Effector memory CD8-positive, alpha-beta T cell (primary cell): Measurements from ENCODE around the gene LCN6.
A peak's percentile ranks its signal among the peaks of the same experiment; 100 is the strongest.

Experiments
- ATAC-seq: fragments of 150-1000 bp; cut with Tn5 transposase; replicated peaks from 2 replicates; pipeline ENCODE4 v1.10.0; 2021; ENCODE audit warnings: mild to moderate bottlenecking, moderate library complexity
- DNase-seq, 3 experiments: peaks; one replicate each; pipeline ENCODE4 v3.0.0; 2021
- H3K27ac Mint-ChIP-seq, 2 donors: one replicate each; pipeline ENCODE4 v1.8.0; 2022; ENCODE audit warnings: mild to moderate bottlenecking in 2 of 2, mixed read lengths in 2 of 2, moderate library complexity in 2 of 2
- H3K27me3 Mint-ChIP-seq, 2 donors: one replicate each; pipeline ENCODE4 v1.8.0; 2022; ENCODE audit warnings: mixed read lengths in 2 of 2
- H3K36me3 Mint-ChIP-seq: one replicate; pipeline ENCODE4 v1.8.0; 2022; ENCODE audit warnings: mild to moderate bottlenecking, moderate library complexity, mixed read lengths; ENCODE audit not compliant: insufficient read depth
- H3K4me1 Mint-ChIP-seq, 2 donors: one replicate each; pipeline ENCODE4 v1.8.0; 2022; ENCODE audit warnings: low read depth in 2 of 2, mixed read lengths in 2 of 2
- H3K4me3 Mint-ChIP-seq, 2 donors: one replicate each; pipeline ENCODE4 v1.8.0; 2022; ENCODE audit warnings: mild to moderate bottlenecking in 2 of 2, mixed read lengths in 2 of 2, moderate library complexity in 2 of 2
- H3K9me3 Mint-ChIP-seq, 2 donors: one replicate each; pipeline ENCODE4 v1.8.0; 2022; ENCODE audit warnings: mixed read lengths in 2 of 2

LCN6 gene

GRCh38 chr9:136728080-136728547 is 20.2 kb downstream of the LCN6 start:
- peak overlapping the region; percentile 95 to 97 for H3K4me3 Mint-ChIP-seq
- peak; percentile 76 for ATAC-seq
- no peaks in the 10 kb centered on the region for H3K9me3 Mint-ChIP-seq
- no peaks in the 10 kb centered on the region for H3K27me3 Mint-ChIP-seq
- peak; percentile 92 to 94 (median 93) for DNase-seq
- H3K4me1 Mint-ChIP-seq = peaks cover 14 to 23% of the 10 kb centered on the region in 2 donors
- H3K27ac Mint-ChIP-seq = peak overlapping the region; percentile 97 to 98
- peaks cover 70% of the 10 kb centered on the region for H3K36me3 Mint-ChIP-seq

- no peaks in the 10 kb centered on the region for H3K9me3 Mint-ChIP-seq
- no peaks in the 10 kb centered on the region for H3K27me3 Mint-ChIP-seq
- H3K4me3 Mint-ChIP-seq = peak overlapping the region; percentile 95 to 97
- peaks cover 14 to 23% of the 10 kb centered on the region in 2 donors for H3K4me1 Mint-ChIP-seq
- peaks cover 77% of the 10 kb centered on the region for H3K36me3 Mint-ChIP-seq
- ATAC-seq (peak; percentile 55), DNase-seq (peak; percentile 38 to 56 (median 40))
- H3K27ac Mint-ChIP-seq = peak overlapping the region; percentile 97 to 98
Measured at GRCh38 chr9:136726631-136727191, 21.6 kb downstream of the LCN6 start.

DNA sequence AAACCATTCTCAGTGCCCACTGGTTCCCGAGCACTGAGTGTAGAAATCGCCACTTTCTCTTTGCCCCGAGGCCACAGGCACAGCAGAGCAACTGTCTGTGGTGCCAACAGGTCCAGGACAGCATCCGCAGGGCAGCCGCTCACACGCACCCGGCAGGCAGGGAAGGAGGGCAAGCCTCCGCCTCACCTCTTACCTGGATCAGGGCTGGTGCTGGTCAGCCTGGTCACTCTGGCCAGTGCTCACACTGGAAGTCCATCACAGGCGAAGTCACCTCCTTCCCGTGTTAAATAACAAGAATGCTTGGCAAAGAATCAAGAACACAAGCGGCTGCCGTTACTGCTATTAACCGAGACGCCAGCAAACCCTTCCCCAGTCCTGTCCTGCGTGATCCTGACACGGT is 22.2 kb downstream of the LCN6 start:
- ATAC-seq (no peak), DNase-seq (no peak)
- H3K4me3 Mint-ChIP-seq = peak overlapping the region; percentile 95 to 97
- no peaks in the 10 kb centered on the region for H3K9me3 Mint-ChIP-seq
- peaks cover 81% of the 10 kb centered on the region for H3K36me3 Mint-ChIP-seq
- H3K27me3 Mint-ChIP-seq = no peaks in the 10 kb centered on the region
- peak overlapping the region; percentile 97 to 98 for H3K27ac Mint-ChIP-seq
- peaks cover 14 to 24% of the 10 kb centered on the region in 2 donors for H3K4me1 Mint-ChIP-seq

GRCh38 chr9:136725612-136726011 is 22.7 kb downstream of the LCN6 start:
- Mint-ChIP-seq H3K4me1 (peaks cover 14 to 25% of the 10 kb centered on the region in 2 donors), H3K27me3 (no peaks in the 10 kb centered on the region), H3K27ac (peak overlapping the region in 1 of 2 donors; percentile 97), H3K36me3 (peaks cover 81% of the 10 kb centered on the region), H3K4me3 (peak overlapping the region in 1 of 2 donors; percentile 27), H3K9me3 (no peaks in the 10 kb centered on the region)
- ATAC-seq = no peak
- DNase-seq = no peak

DNA sequence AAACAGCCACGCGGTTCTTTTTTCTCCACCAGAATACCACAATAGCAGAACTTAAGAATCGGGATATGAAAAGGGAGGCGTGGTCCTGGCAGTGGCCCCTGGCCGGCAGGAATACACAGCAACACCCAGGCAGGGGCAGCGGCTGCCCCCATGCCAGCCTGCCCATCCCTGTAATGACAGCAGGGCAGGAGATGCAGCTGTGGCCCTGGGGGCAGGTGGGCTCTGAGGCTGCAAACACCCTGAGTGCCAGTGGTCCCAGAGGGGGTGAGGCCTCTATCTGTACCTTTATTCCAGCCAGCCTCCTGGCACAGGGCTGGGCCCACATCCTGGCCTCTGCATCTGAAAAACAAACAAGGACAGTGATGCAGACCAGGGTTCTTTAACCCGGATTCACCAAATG is 23.6 kb downstream of the LCN6 start:
- Mint-ChIP-seq H3K27me3 (no peaks in the 10 kb centered on the region), H3K9me3 (no peaks in the 10 kb centered on the region), H3K36me3 (peaks cover 78% of the 10 kb centered on the region), H3K27ac (peak overlapping the region; percentile 25 to 75), H3K4me3 (peak overlapping the region in 1 of 2 donors; percentile 12), H3K4me1 (peaks cover 14 to 25% of the 10 kb centered on the region in 2 donors)
- ATAC-seq (no peak), DNase-seq (no peak)

DNA sequence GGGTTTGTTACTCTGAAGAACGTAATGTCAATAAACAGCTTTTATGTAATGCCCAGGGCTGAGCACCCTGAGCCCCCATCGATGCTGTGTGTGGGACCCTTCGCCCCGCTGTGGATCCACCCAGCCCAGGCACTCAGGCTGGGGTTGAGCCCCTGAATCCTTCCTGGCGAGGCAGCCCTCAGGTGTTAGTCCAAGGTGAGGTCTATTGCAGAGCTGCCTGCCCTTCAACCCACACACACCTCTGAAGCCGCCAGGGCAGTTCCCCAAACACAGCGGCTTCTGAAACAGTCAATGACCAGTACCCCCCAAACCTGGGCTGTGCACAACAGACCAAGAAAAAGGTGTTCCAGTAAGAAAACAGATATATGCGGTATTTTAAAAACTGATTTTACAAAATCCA is 24.3 kb downstream of the LCN6 start:
- no peak for DNase-seq
- Mint-ChIP-seq H3K4me3 (peak overlapping the region in 1 of 2 donors; percentile 12), H3K27ac (peak overlapping the region; percentile 25 to 75), H3K27me3 (no peaks in the 10 kb centered on the region), H3K36me3 (peaks cover 70% of the 10 kb centered on the region), H3K4me1 (peaks cover 18 to 25% of the 10 kb centered on the region in 2 donors), H3K9me3 (no peaks in the 10 kb centered on the region)
- ATAC-seq = no peak

- no peak for ATAC-seq
- peaks cover 1 to 2% of the 10 kb centered on the region in 2 donors for H3K27me3 Mint-ChIP-seq
Measured at GRCh38 chr9:136723362-136723976, 24.9 kb downstream of the LCN6 start.

GRCh38 chr9:136722969-136723356 is 25.4 kb downstream of the LCN6 start:
- Mint-ChIP-seq H3K27me3 (peaks cover 5 to 6% of the 10 kb centered on the region in 2 donors), H3K27ac (peak overlapping the region in 1 of 2 donors; percentile 26), H3K4me3 (no peak overlapping the region), H3K9me3 (no peaks in the 10 kb centered on the region), H3K36me3 (peaks cover 60% of the 10 kb centered on the region), H3K4me1 (peaks cover 18 to 26% of the 10 kb centered on the region in 2 donors)
- ATAC-seq = no peak
- no peak for DNase-seq

More at GRCh38 chr9:136723362-136723976, 24.9 kb downstream of the LCN6 start:
- Mint-ChIP-seq H3K27ac (peak overlapping the region in 1 of 2 donors; percentile 26), H3K9me3 (no peaks in the 10 kb centered on the region), H3K4me1 (peaks cover 18 to 26% of the 10 kb centered on the region in 2 donors), H3K4me3 (peak overlapping the region in 1 of 2 donors; percentile 6), H3K36me3 (peaks cover 65% of the 10 kb centered on the region)
- DNase-seq = no peak

- DNase-seq (no peak), ATAC-seq (no peak)
- Mint-ChIP-seq H3K4me1 (peaks cover 18 to 23% of the 10 kb centered on the region in 2 donors), H3K9me3 (no peaks in the 10 kb centered on the region), H3K27ac (peak overlapping the region in 1 of 2 donors; percentile 26), H3K4me3 (no peak overlapping the region), H3K27me3 (peaks cover 5 to 12% of the 10 kb centered on the region in 2 donors), H3K36me3 (peaks cover 54% of the 10 kb centered on the region)
Measured at GRCh38 chr9:136722093-136722968, 26.0 kb downstream of the LCN6 start.

- no peak overlapping the region for H3K4me3 Mint-ChIP-seq
- no peaks in the 10 kb centered on the region for H3K9me3 Mint-ChIP-seq
- DNase-seq (no peak), ATAC-seq (no peak)
- peak overlapping the region in 1 of 2 donors; percentile 24 for H3K27ac Mint-ChIP-seq
- peaks cover 46% of the 10 kb centered on the region for H3K36me3 Mint-ChIP-seq
- peaks cover 13 to 18% of the 10 kb centered on the region in 2 donors for H3K4me1 Mint-ChIP-seq
- H3K27me3 Mint-ChIP-seq = peaks cover 5 to 21% of the 10 kb centered on the region in 2 donors
Measured at GRCh38 chr9:136721339-136722092, 26.8 kb downstream of the LCN6 start.

- peak overlapping the region in 1 of 2 donors; percentile 24 for H3K27ac Mint-ChIP-seq
- H3K27me3 Mint-ChIP-seq = peaks cover 8 to 27% of the 10 kb centered on the region in 2 donors
- ATAC-seq (no peak), DNase-seq (no peak)
- no peak overlapping the region for H3K4me3 Mint-ChIP-seq
- H3K9me3 Mint-ChIP-seq = no peaks in the 10 kb centered on the region
- H3K36me3 Mint-ChIP-seq = peaks cover 40% of the 10 kb centered on the region
- peaks cover 9 to 15% of the 10 kb centered on the region in 2 donors for H3K4me1 Mint-ChIP-seq
Measured at GRCh38 chr9:136720898-136721338, 27.4 kb downstream of the LCN6 start.

GRCh38 chr9:136720251-136720897 is 28.0 kb downstream of the LCN6 start:
- H3K27me3 Mint-ChIP-seq = peaks cover 13 to 32% of the 10 kb centered on the region in 2 donors
- no peaks in the 10 kb centered on the region for H3K9me3 Mint-ChIP-seq
- H3K27ac Mint-ChIP-seq = peak overlapping the region in 1 of 2 donors; percentile 75
- H3K4me3 Mint-ChIP-seq = no peak overlapping the region
- ATAC-seq (no peak), DNase-seq (no peak)
- peaks cover 34% of the 10 kb centered on the region for H3K36me3 Mint-ChIP-seq
- peaks cover 9 to 15% of the 10 kb centered on the region in 2 donors for H3K4me1 Mint-ChIP-seq
